Measurements from ENCODE around the gene RPP38.

DNA sequence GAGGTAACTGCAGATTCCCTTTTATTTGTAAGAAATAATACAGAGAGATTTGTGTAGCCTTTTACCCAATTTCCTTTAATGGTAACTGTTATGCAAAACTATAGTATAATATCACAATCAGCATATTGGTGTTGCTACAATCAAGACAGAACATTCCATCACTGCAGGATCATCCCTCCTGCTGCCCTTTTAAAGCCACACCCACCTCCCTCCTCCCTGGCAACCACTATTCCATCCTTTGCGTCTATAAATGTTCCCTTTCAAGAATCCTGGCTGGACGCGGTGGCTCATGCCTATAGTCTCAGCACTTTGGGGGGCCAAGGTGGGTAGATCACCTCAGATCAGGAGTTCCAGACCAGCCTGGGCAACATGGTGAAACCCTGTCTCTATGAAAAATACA is 21.7 kb upstream of the RPP38 start:
- TF ChIP-seq ZNF274 (IDR thresholded peaks at IDR 0.05; ENCODE audit: low read depth, low read length): no peak
- no peak for TF ChIP-seq EZH2phosphoT487 (IDR thresholded peaks at IDR 0.05; ENCODE audit: borderline replicate concordance)
- TF ChIP-seq, protein P1, sequence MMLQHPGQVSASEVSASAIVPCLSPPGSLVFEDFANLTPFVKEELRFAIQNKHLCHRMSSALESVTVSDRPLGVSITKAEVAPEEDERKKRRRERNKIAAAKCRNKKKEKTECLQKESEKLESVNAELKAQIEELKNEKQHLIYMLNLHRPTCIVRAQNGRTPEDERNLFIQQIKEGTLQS (IDR thresholded peaks at IDR 0.05): no peak
- TF ChIP-seq YY1 (IDR thresholded peaks at IDR 0.05; ENCODE audit: extremely low read depth, insufficient replicate concordance, low read depth, low read length): no peak
- TF ChIP-seq JUND (IDR thresholded peaks at IDR 0.05): no peak
- no peak for TF ChIP-seq CTCF (IDR thresholded peaks at IDR 0.05 in 2 of 3, conservative IDR thresholded peaks at IDR 0.05 in 1 of 3; ENCODE audit: borderline replicate concordance in 1 of 3, insufficient read depth in 1 of 3, low read depth in 2 of 3, low read length in 2 of 3)
- no peak for TF ChIP-seq POLR2A (IDR thresholded peaks at IDR 0.05; ENCODE audit: borderline replicate concordance, extremely low read depth, insufficient read depth, insufficient read length)
- TF ChIP-seq, protein P2, sequence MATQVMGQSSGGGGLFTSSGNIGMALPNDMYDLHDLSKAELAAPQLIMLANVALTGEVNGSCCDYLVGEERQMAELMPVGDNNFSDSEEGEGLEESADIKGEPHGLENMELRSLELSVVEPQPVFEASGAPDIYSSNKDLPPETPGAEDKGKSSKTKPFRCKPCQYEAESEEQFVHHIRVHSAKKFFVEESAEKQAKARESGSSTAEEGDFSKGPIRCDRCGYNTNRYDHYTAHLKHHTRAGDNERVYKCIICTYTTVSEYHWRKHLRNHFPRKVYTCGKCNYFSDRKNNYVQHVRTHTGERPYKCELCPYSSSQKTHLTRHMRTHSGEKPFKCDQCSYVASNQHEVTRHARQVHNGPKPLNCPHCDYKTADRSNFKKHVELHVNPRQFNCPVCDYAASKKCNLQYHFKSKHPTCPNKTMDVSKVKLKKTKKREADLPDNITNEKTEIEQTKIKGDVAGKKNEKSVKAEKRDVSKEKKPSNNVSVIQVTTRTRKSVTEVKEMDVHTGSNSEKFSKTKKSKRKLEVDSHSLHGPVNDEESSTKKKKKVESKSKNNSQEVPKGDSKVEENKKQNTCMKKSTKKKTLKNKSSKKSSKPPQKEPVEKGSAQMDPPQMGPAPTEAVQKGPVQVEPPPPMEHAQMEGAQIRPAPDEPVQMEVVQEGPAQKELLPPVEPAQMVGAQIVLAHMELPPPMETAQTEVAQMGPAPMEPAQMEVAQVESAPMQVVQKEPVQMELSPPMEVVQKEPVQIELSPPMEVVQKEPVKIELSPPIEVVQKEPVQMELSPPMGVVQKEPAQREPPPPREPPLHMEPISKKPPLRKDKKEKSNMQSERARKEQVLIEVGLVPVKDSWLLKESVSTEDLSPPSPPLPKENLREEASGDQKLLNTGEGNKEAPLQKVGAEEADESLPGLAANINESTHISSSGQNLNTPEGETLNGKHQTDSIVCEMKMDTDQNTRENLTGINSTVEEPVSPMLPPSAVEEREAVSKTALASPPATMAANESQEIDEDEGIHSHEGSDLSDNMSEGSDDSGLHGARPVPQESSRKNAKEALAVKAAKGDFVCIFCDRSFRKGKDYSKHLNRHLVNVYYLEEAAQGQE (IDR thresholded peaks at IDR 0.05; ENCODE audit: low read depth): no peak
- TF ChIP-seq, protein P3, sequence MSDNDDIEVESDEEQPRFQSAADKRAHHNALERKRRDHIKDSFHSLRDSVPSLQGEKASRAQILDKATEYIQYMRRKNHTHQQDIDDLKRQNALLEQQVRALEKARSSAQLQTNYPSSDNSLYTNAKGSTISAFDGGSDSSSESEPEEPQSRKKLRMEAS (IDR thresholded peaks at IDR 0.05): no peak
- no peak for TF ChIP-seq EZH2 (IDR thresholded peaks at IDR 0.05)
- no peak for TF ChIP-seq POLR2AphosphoS5 (IDR thresholded peaks at IDR 0.05; ENCODE audit: low read depth, low read length)
- TF ChIP-seq RAD21 (IDR thresholded peaks at IDR 0.05; ENCODE audit: low read depth): no peak
- no peak for TF ChIP-seq SP1 (IDR thresholded peaks at IDR 0.05; ENCODE audit: low read depth)
